Activated CD8-positive, alpha-beta memory T cell treated with anti-CD3 and anti-CD28 coated beads, Interleukin-2, amount 10 ng/mL, durations not matched to agents 7 days and 5 days (primary cell): ENCODE results near the gene GMCL2. TPM values are rescaled to one million over a fixed set of nuclear protein-coding genes. Genes with fewer than 3 reads are reported as not detected.
A peak's percentile ranks its signal among the peaks of the same experiment; 100 is the strongest.
"Not testable (repeated sequence)": the region's sequence is repeated elsewhere in the genome, so short reads cannot be mapped to it uniquely, and the experiment has no call there.

Source experiments
- ATAC-seq: fragments of 150-1000 bp; cut with Tn5 transposase; one replicate; pipeline ENCODE4 v1.10.0; 2021; ENCODE audit warnings: moderate library complexity
- CTCF ChIA-PET: fragments of 350-600 bp; sonication (Branson Sonifier 250); formaldehyde crosslinking; loops from one replicate; lab custom pipeline; 2021; ENCODE audit warnings: antibody characterized with exemption; lab: Charles Lee
- DNase-seq: peaks from one replicate; pipeline ENCODE4 v3.0.0-alpha.2; 2020
- H3K27ac Mint-ChIP-seq: one replicate; pipeline ENCODE4 v1.8.0; 2021; ENCODE audit warnings: mild to moderate bottlenecking, mixed read lengths
- H3K27me3 Mint-ChIP-seq: one replicate; pipeline ENCODE4 v1.8.0; 2021; ENCODE audit warnings: mixed read lengths
- H3K36me3 Mint-ChIP-seq: one replicate; pipeline ENCODE4 v1.8.0; 2021; ENCODE audit warnings: mild to moderate bottlenecking, mixed read lengths
- H3K4me1 Mint-ChIP-seq: one replicate; pipeline ENCODE4 v1.8.0; 2021; ENCODE audit warnings: mixed read lengths
- H3K4me3 Mint-ChIP-seq: one replicate; pipeline ENCODE4 v1.8.0; 2021; ENCODE audit warnings: mild to moderate bottlenecking, moderate library complexity, mixed read lengths
- H3K9me3 Mint-ChIP-seq: one replicate; pipeline ENCODE4 v1.8.0; 2022; ENCODE audit warnings: low read depth, mixed read lengths
- total RNA-seq, 2 experiments: library from RNA; stranded (reverse); gene quantifications; one replicate each; pipeline ENCODE4 v1.2.3, GENCODE V29; 2021

The GMCL2 gene
- total RNA-seq, 2 experiments from 2014 or later: not detected

GRCh38 chr5:178229111-178229510, 41.9 kb upstream of the GMCL2 start:
- DNase-seq, H3K9me3 Mint-ChIP-seq, ATAC-seq, H3K4me3 Mint-ChIP-seq, H3K27ac Mint-ChIP-seq, H3K27me3 Mint-ChIP-seq: not testable (repeated sequence)
- Mint-ChIP-seq H3K4me1 (peaks cover 54% of the 10 kb centered on the region), H3K36me3 (peaks cover 58% of the 10 kb centered on the region)
- CTCF ChIA-PET: interaction anchor here (0.7 to 0.8 kb wide), 2 partner anchors 15 to 389 kb away, joined by 3 to 4 read pairs; no protein-coding TSS in a partner anchor

GRCh38 chr5:178228609-178229008, 41.4 kb upstream of the GMCL2 start:
- DNase-seq (no peak), ATAC-seq (no peak)
- H3K27me3 Mint-ChIP-seq: no peaks in the 10 kb centered on the region
- no peak overlapping the region for H3K27ac Mint-ChIP-seq
- peaks cover 50% of the 10 kb centered on the region for H3K4me1 Mint-ChIP-seq
- H3K4me3 Mint-ChIP-seq: no peak overlapping the region
- peaks cover 59% of the 10 kb centered on the region for H3K36me3 Mint-ChIP-seq
- no peaks in the 10 kb centered on the region for H3K9me3 Mint-ChIP-seq
- CTCF ChIA-PET: interaction anchor here (0.8 kb wide), 1 partner anchor 15 kb away, joined by 3 read pairs; no protein-coding TSS in a partner anchor

GRCh38 chr5:178227929-178228328, 40.8 kb upstream of the GMCL2 start:
- Mint-ChIP-seq H3K9me3 (no peaks in the 10 kb centered on the region), H3K27ac (peak overlapping the region; percentile 60), H3K36me3 (peaks cover 64% of the 10 kb centered on the region), H3K4me1 (peaks cover 47% of the 10 kb centered on the region), H3K27me3 (no peaks in the 10 kb centered on the region), H3K4me3 (no peak overlapping the region)
- CTCF ChIA-PET: interaction anchor here (1.0 kb wide), 1 partner anchor 12 kb away, joined by 3 read pairs; no protein-coding TSS in a partner anchor
- ATAC-seq (no peak), DNase-seq (no peak)

- H3K36me3 Mint-ChIP-seq: peaks cover 64% of the 10 kb centered on the region
- CTCF ChIA-PET: interaction anchor here (1.0 kb wide), 1 partner anchor 11 kb away, joined by 3 read pairs; no protein-coding TSS in a partner anchor
- ATAC-seq (no peak), DNase-seq (no peak)
- H3K27ac Mint-ChIP-seq: peak overlapping the region; percentile 60
- H3K9me3 Mint-ChIP-seq: no peaks in the 10 kb centered on the region
- peaks cover 46% of the 10 kb centered on the region for H3K4me1 Mint-ChIP-seq
- no peaks in the 10 kb centered on the region for H3K27me3 Mint-ChIP-seq
- no peak overlapping the region for H3K4me3 Mint-ChIP-seq
These were observed 40.0 kb upstream of the GMCL2 start for GRCh38 chr5:178227138-178227659.

GRCh38 chr5:178225174-178225573, 38.0 kb upstream of the GMCL2 start:
- Mint-ChIP-seq H3K9me3 (no peaks in the 10 kb centered on the region), H3K36me3 (peaks cover 58% of the 10 kb centered on the region), H3K4me3 (no peak overlapping the region), H3K4me1 (peaks cover 46% of the 10 kb centered on the region), H3K27me3 (no peaks in the 10 kb centered on the region), H3K27ac (no peak overlapping the region)
- CTCF ChIA-PET: interaction anchor here (1.8 kb wide), 1 partner anchor 10 kb away, joined by 5 read pairs; no protein-coding TSS in a partner anchor
- ATAC-seq (no peak), DNase-seq (no peak)

- Mint-ChIP-seq H3K9me3 (no peaks in the 10 kb centered on the region), H3K4me1 (peaks cover 38% of the 10 kb centered on the region), H3K4me3 (no peak overlapping the region), H3K27me3 (no peaks in the 10 kb centered on the region), H3K36me3 (peaks cover 55% of the 10 kb centered on the region), H3K27ac (no peak overlapping the region)
- CTCF ChIA-PET: interaction anchor here (1.8 kb wide), 1 partner anchor 11 kb away, joined by 5 read pairs; no protein-coding TSS in a partner anchor
- DNase-seq: no peak
- no peak for ATAC-seq
These were observed 37.2 kb upstream of the GMCL2 start for GRCh38 chr5:178224403-178224802.

- Mint-ChIP-seq H3K4me3 (no peak overlapping the region), H3K36me3 (peaks cover 53% of the 10 kb centered on the region), H3K27me3 (no peaks in the 10 kb centered on the region), H3K4me1 (peaks cover 35% of the 10 kb centered on the region), H3K9me3 (no peaks in the 10 kb centered on the region), H3K27ac (peak overlapping the region; percentile 9)
- CTCF ChIA-PET: interaction anchor here (1.8 kb wide), 1 partner anchor 11 kb away, joined by 5 read pairs; no protein-coding TSS in a partner anchor
- ATAC-seq (no peak), DNase-seq (no peak)
These were observed 36.7 kb upstream of the GMCL2 start for GRCh38 chr5:178223828-178224335.

- peak overlapping the region; percentile 17 for H3K27ac Mint-ChIP-seq
- DNase-seq (no peak), ATAC-seq (no peak)
- CTCF ChIA-PET: no interaction called here
- H3K4me1 Mint-ChIP-seq: peaks cover 30% of the 10 kb centered on the region
- no peak overlapping the region for H3K4me3 Mint-ChIP-seq
- H3K9me3 Mint-ChIP-seq: no peaks in the 10 kb centered on the region
- no peaks in the 10 kb centered on the region for H3K27me3 Mint-ChIP-seq
- peaks cover 49% of the 10 kb centered on the region for H3K36me3 Mint-ChIP-seq
These were observed 36.1 kb upstream of the GMCL2 start for GRCh38 chr5:178223196-178223773.

- Mint-ChIP-seq H3K27ac (no peak overlapping the region), H3K36me3 (peaks cover 42% of the 10 kb centered on the region), H3K4me1 (peaks cover 21% of the 10 kb centered on the region), H3K9me3 (no peaks in the 10 kb centered on the region), H3K27me3 (no peaks in the 10 kb centered on the region), H3K4me3 (no peak overlapping the region)
- no peak for ATAC-seq
- no peak for DNase-seq
- CTCF ChIA-PET: interaction anchor here (0.9 kb wide), 1 partner anchor 10 kb away, joined by 3 read pairs; no protein-coding TSS in a partner anchor
These were observed 35.1 kb upstream of the GMCL2 start for GRCh38 chr5:178222292-178222691.

- no peak for DNase-seq
- Mint-ChIP-seq H3K4me3 (no peak overlapping the region), H3K9me3 (no peaks in the 10 kb centered on the region), H3K27me3 (no peaks in the 10 kb centered on the region), H3K27ac (peak overlapping the region; percentile 16), H3K4me1 (peaks cover 18% of the 10 kb centered on the region), H3K36me3 (peaks cover 38% of the 10 kb centered on the region)
- CTCF ChIA-PET: interaction anchor here (0.9 to 1.6 kb wide), 2 partner anchors 10 to 13 kb away, joined by 3 to 4 read pairs; no protein-coding TSS in a partner anchor
- no peak for ATAC-seq
These were observed 34.7 kb upstream of the GMCL2 start for GRCh38 chr5:178221853-178222252.

- DNase-seq (no peak), ATAC-seq (peak; percentile 25)
- H3K4me1 Mint-ChIP-seq: peaks cover 16% of the 10 kb centered on the region
- H3K27me3 Mint-ChIP-seq: no peaks in the 10 kb centered on the region
- H3K36me3 Mint-ChIP-seq: peaks cover 39% of the 10 kb centered on the region
- no peak overlapping the region for H3K4me3 Mint-ChIP-seq
- H3K9me3 Mint-ChIP-seq: no peaks in the 10 kb centered on the region
- CTCF ChIA-PET: interaction anchor here (0.9 to 1.6 kb wide), 2 partner anchors 9 to 14 kb away, joined by 3 to 4 read pairs; no protein-coding TSS in a partner anchor
- peak overlapping the region; percentile 16 for H3K27ac Mint-ChIP-seq
These were observed 34.1 kb upstream of the GMCL2 start for GRCh38 chr5:178221282-178221681.

GRCh38 chr5:178218827-178219226, 31.7 kb upstream of the GMCL2 start:
- Mint-ChIP-seq H3K9me3 (no peaks in the 10 kb centered on the region), H3K4me3 (no peak overlapping the region), H3K4me1 (peaks cover 17% of the 10 kb centered on the region), H3K27me3 (no peaks in the 10 kb centered on the region), H3K27ac (no peak overlapping the region), H3K36me3 (peaks cover 47% of the 10 kb centered on the region)
- CTCF ChIA-PET: no interaction called here
- ATAC-seq (no peak), DNase-seq (no peak)

GRCh38 chr5:178218237-178218776, 31.1 kb upstream of the GMCL2 start:
- no peak overlapping the region for H3K27ac Mint-ChIP-seq
- no peak for ATAC-seq
- CTCF ChIA-PET: no interaction called here
- H3K9me3 Mint-ChIP-seq: no peaks in the 10 kb centered on the region
- no peaks in the 10 kb centered on the region for H3K27me3 Mint-ChIP-seq
- H3K36me3 Mint-ChIP-seq: peaks cover 50% of the 10 kb centered on the region
- H3K4me1 Mint-ChIP-seq: peaks cover 21% of the 10 kb centered on the region
- H3K4me3 Mint-ChIP-seq: no peak overlapping the region
- no peak for DNase-seq
